Activated CD4-positive, alpha-beta T cell treated with anti-CD3 and anti-CD28 coated beads, Interleukin-2, amount 10 ng/mL, durations not matched to agents 24 days and 14 days (primary cell): ENCODE measurements around the gene NOLC1. TPM values are rescaled to one million over a fixed set of nuclear protein-coding genes. Genes with fewer than 3 reads are reported as not detected.

Source experiments
- total RNA-seq: library from RNA; stranded (reverse); gene quantifications from 2 replicates; pipeline ENCODE4 v1.2.3, GENCODE V29; 2022

NOLC1 gene
- total RNA-seq, 1 donor from 2014 or later: 281 TPM

Other genes starting within 250 kb of the NOLC1 start
- 20.9 and 23.2 TPM in 2 replicates for gene ARMH3, start 96.2 kb upstream of the NOLC1 start, total RNA-seq
- 22.7 and 25.8 TPM in 2 replicates for gene HPS6, start 87.0 kb upstream of the NOLC1 start, total RNA-seq
- 76.4 and 78.2 TPM in 2 replicates for gene LDB1, start 32.0 kb upstream of the NOLC1 start, total RNA-seq
- gene PPRC1, start 19.3 kb upstream of the NOLC1 start, total RNA-seq: 111 and 113 TPM in 2 replicates
- gene ELOVL3, start 73.9 kb downstream of the NOLC1 start, total RNA-seq: 0.14 TPM in 1 of 2 replicates, not detected in the other
- gene PITX3, start 89.1 kb downstream of the NOLC1 start, total RNA-seq: 0.54 and 0.86 TPM in 2 replicates
- 45.2 and 47.7 TPM in 2 replicates for gene GBF1, start 93.1 kb downstream of the NOLC1 start, total RNA-seq
- 300 and 311 TPM in 2 replicates for gene NFKB2, start 243.3 kb downstream of the NOLC1 start, total RNA-seq